K562 (cell line): Measurements from ENCODE around the gene ITM2B.

Source experiments
- MAFK ChIP-seq: IDR thresholded peaks from 2 replicates; pipeline ENCODE4 v1.6.1; 2011; ENCODE audit warnings: low read length, improper control_type of control experiment
- MYC ChIP-seq, 2 experiments: fragments of 250-450 bp in 1 of 2; sonication (Bioruptor Pico) in 1 of 2; IDR thresholded peaks; 2 replicates each; pipeline versions ENCODE4 v1.5.1 to v1.6.1; 2012 to 2021; ENCODE audit warnings: low read depth in 2 of 2, borderline replicate concordance in 1 of 2, improper control_type of control experiment in 1 of 2, low read length in 1 of 2, mild to moderate bottlenecking in 1 of 2, moderate library complexity in 1 of 2
- PURB ChIP-seq: sonication (generic); formaldehyde crosslinking; IDR thresholded peaks from 2 replicates; pipeline ENCODE4 v1.9.0; 2021; ENCODE audit warnings: low read depth, mild to moderate bottlenecking, missing genetic modification reagents
- SP1 ChIP-seq: sonication (generic); formaldehyde crosslinking; IDR thresholded peaks from 2 replicates; pipeline ENCODE4 v1.8.1; 2022; ENCODE audit warnings: mild to moderate bottlenecking, missing genetic modification reagents
- TF ChIP-seq, protein P1 (sequence below), 3 experiments: IDR thresholded peaks in 2 of 3; conservative IDR thresholded peaks in 1 of 3; 2 replicates each; pipeline ENCODE4 v1.5.1; 2011 to 2012; ENCODE audit warnings: low read length in 3 of 3, mild to moderate bottlenecking in 3 of 3, control low read depth in 2 of 3, improper control_type of control experiment in 1 of 3, inconsistent platforms in 1 of 3, low read depth in 1 of 3, mixed read lengths in 1 of 3, moderate library complexity in 1 of 3; ENCODE audit not compliant: insufficient read depth in 2 of 3

DNA sequence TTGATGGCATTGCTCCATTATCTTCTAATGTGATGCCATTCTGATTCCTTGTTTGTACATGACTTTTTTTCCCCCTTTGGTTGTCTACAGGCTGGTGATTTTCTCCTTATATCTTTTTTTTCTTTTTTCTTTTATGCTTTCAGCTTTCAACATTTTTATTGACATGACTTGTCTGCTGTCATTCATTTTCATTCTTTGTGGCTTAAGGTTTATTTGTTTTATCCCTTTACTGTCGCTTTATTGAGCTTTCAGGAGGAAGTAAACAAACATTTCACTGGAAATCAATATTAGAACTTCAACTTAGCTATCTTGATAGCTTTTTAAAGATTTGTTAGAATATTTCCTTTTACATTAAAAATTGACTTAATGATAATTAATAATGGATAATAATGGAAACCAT, 9.7 kb downstream of the ITM2B start:
- TF ChIP-seq, protein P1, sequence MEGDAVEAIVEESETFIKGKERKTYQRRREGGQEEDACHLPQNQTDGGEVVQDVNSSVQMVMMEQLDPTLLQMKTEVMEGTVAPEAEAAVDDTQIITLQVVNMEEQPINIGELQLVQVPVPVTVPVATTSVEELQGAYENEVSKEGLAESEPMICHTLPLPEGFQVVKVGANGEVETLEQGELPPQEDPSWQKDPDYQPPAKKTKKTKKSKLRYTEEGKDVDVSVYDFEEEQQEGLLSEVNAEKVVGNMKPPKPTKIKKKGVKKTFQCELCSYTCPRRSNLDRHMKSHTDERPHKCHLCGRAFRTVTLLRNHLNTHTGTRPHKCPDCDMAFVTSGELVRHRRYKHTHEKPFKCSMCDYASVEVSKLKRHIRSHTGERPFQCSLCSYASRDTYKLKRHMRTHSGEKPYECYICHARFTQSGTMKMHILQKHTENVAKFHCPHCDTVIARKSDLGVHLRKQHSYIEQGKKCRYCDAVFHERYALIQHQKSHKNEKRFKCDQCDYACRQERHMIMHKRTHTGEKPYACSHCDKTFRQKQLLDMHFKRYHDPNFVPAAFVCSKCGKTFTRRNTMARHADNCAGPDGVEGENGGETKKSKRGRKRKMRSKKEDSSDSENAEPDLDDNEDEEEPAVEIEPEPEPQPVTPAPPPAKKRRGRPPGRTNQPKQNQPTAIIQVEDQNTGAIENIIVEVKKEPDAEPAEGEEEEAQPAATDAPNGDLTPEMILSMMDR (IDR thresholded peaks at IDR 0.05 in 2 of 3, conservative IDR thresholded peaks at IDR 0.05 in 1 of 3; ENCODE audit: insufficient read depth in 2 of 3, low read depth in 1 of 3, low read length in 3 of 3) = no peak
- TF ChIP-seq PURB (CRISPR knock-in tag) = no peak
- TF ChIP-seq MYC (IDR thresholded peaks at IDR 0.05; ENCODE audit: low read depth, low read length) = no peak
- TF ChIP-seq MYC (CRISPR knock-in tag; IDR thresholded peaks at IDR 0.05; ENCODE audit: borderline replicate concordance, low read depth) = no peak
- no peak for TF ChIP-seq SP1 (CRISPR knock-in tag)
- TF ChIP-seq MAFK = no peak
